Measurements from ENCODE around the gene TMEM175.

The TMEM175 gene

DNA sequence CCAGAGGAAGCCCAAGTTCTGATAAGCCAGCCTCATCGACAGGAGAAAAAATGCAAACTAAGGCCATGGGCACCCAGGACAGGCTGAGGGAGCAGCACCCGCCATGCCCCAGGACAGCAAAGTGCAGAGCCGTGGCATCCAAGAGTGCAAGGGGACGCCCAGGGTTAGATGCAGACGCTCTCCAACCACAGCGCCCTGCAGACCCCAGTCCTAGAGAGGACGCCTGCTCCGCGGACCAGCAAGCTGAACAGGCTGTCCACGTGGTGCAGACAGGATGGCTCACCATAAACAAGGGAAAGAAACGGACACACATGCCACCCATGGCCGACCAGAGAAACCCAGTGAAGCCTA lies 32.7 kb upstream of the TMEM175 start:
- DNase-seq: no peak

GRCh38 chr4:900073-900472 lies 32.2 kb upstream of the TMEM175 start:
- no peak for DNase-seq

DNA sequence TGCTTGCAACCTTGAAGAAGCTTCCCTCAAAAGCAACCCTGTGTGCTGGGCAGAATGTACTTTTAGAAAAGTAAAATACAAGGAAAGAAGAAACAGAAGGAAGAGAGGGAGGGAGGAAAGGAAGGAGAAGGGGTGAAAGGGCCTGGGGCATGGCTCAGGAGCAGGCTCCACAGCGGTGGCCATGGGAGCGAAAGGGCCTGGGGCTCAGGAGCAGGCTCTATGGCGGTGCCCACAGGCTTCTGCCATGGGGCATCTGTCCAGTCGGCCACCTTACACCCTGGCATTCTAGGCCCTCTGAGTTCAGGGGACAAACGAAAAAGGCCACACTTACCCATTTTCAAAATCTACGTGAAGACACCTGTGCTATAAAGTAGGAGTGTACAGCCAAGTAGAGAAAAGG lies 31.5 kb upstream of the TMEM175 start:
- no peak for DNase-seq

GRCh38 chr4:901192-901910 lies 30.9 kb upstream of the TMEM175 start:
- DNase-seq: no peak

- DNase-seq: no peak
These were observed 28.9 kb upstream of the TMEM175 start for GRCh38 chr4:903066-904046.

GRCh38 chr4:905485-906338 lies 26.5 kb upstream of the TMEM175 start:
- no peak for DNase-seq

- DNase-seq: no peak
These were observed 25.7 kb upstream of the TMEM175 start for GRCh38 chr4:906339-907102.

DNA sequence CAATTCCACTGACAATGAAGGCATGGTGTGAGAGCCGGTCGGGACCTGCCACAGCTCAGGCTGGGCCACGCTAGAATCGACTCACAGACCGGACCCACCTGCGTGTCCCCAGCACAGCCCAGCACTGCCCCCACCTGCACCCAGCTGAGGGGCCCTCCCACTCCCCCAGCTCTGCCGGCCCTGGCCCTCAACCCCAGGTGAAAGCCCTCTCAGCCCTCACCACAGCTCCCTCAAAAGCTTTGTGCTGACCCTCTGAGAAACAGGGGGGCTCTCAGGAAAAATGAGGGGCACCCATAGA lies 25.2 kb upstream of the TMEM175 start:
- DNase-seq: no peak

DNA sequence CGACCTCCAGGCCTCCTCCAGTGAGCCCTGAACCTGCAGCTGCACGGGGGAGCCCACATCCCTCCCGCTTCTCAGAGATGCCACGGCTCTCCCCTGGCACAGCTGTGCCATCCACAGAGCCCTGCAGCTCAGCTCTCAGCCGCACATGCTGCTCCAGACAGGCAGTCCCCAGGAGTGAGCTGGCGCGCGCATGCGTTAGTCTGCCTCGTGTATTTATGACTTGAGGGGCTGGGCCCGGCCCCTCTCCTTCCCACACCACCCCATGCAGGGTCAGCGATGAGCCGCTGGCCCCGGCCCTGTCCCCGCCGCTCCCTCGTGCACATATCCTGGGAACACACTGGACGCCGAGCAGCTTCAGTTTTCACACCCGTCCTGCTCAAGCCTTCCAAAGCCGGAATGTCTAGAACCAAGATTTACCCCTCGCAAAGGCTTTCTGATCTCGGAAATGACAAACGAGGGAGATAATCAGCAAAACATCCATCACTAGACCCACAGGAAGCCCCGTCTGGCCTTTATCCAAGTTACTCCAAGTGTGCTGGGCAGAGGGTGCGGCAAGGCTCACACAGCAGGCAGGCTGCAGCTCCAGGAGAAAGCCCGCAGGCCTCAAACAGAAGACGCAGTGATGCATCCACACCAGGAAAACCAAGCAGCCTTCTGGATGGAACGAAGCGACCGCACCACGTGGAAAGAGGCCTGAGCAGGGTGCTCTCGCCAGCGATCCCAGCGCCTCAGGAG lies 24.4 kb upstream of the TMEM175 start:
- no peak for DNase-seq

DNA sequence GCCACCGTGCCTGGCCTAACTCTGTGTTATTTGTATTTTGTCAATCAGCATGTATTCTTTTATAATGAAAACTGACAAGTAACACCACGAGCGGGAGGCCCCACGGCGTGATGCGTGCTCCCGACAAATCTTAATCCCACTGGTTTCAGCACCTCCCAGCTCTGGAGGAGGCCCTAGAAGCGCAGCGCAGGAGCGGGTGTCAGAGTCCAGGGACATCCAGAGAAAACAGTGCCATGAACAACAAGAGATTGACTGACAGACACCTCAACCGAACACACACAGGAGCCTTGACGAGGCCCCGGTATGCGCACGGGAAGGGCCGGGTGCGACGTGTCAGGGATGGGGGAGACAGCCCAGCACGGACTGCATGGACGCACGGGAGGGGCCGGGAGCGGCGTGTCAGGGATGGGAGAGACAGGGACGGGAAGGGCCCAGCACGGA lies 23.1 kb upstream of the TMEM175 start:
- DNase-seq: no peak

DNA sequence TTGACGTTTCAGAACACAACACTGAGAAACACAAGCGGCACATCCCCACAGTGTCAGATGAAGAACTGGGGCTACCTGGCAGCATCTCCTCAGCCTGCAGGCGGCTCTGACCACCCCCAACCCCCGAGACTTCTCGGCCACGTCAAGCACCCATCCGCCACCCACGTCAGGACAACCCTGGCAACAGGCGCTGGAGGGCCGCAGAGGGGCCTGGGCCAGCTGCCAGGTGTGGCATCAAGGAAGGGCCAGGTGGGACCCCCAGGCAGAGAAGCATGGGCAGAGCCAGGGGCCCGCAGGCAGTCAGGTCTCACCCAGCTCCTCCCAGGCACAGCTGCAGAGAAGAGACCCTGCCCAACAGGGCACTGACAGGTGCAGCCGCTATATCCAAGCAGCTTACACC lies 22.4 kb upstream of the TMEM175 start:
- no peak for DNase-seq

- no peak for DNase-seq
These were observed 21.7 kb upstream of the TMEM175 start for GRCh38 chr4:910366-911091.

GRCh38 chr4:911221-911751 lies 21.0 kb upstream of the TMEM175 start:
- no peak for DNase-seq

DNA sequence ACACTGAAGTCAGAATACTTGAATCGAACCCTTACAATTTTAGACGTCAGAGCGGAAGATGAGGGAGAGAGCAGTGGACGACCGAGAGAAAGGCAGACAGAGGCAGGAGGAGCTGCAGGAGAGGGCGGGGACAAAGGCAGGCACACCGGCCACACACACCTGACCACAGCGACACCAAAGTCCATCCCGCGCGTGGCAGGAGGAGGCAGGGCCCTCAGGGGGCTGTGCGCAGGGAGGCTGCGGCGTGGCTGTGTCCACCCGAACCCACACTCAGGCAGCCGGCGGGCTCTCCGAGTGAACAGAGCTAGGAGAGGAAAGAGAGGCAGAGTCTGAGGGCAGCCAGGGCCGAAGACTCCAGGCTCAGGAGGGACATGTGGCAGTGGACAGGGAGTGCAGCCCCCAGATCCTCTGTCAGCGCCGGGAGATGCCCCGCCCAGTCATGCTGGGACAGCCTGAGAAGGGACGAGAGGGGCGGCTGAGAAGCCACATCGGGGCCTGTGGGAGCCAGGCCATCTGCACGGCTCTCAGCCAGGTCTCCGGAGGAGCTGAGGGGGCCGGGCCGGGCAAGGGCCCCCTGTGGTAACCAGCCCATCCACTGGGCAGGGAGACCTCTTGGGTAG lies 20.3 kb upstream of the TMEM175 start:
- no peak for DNase-seq

DNA sequence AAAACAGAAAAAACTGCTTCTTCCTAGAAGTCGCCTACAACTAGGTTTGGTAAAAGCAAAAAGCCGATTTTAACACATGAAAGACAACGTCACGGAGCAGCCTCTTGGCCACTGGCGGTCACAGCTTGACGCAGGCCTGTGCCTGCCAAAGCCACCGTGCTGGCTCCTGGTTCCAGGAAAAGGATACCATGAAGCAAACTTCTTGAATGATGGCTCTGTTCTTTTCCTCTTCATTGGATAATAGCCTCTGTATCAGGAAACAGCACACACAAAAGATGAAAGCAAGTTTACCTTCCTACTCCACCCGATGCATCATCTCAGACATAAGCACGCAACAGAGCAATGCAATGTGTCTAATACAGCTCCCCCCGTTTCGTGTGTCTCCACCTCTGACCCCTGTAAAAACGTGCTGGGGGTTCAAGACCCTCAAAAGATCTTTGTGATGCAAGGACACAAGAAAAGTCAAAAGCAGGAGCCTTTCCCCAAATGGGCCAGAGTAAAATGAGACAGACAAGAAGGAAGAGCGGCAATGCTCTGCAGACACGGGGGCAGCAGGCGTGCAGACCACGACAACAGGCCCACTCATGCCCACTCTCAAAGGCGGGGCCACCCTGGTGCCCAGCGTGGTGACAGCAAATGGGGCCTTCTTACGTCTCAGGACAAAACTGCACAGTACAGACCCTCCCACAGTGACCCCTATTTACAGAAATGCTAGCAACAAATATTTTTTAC lies 19.5 kb upstream of the TMEM175 start:
- no peak for DNase-seq

GRCh38 chr4:913280-913618 lies 19.0 kb upstream of the TMEM175 start:
- no peak for DNase-seq

- DNase-seq: no peak
These were observed 17.7 kb upstream of the TMEM175 start for GRCh38 chr4:914531-914930.

DNA sequence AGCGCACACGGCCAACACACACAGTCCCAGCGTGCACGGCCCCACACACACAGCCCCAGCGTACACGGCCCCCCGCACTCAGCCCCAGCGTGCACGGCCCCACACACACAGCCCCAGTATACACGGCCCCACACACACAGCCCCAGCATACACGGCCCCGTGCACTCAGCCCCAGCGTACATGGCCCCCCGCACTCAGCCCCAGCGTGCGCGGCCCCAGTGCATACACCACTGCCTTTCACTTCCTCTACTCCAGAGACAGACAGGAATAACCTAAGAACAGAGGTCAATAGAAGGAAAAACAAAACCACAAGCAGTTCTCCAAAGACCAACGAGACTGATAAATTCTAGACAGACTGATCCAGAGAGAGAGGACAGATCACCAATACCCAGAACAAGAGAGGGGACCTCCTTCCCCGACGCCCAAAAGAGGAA lies 17.2 kb upstream of the TMEM175 start:
- DNase-seq: no peak

DNA sequence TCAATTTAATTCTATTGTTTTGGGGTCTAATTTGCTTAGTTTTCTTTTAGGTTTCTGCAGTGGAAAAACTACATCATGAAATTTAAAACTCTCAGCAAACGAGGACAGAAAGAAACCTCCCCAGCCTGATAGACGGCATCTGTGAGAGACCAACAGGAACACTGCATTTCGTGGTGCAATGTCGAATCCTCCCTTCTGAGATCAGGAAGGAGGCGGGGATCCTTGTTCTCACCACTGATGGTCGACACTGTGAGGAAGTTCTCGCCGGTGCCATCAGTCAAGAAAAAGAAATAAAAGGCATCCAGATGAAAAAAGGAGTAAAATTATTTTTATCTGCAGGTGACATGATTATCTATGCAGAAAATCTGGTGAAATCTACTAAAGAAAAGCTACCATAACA lies 16.7 kb upstream of the TMEM175 start:
- DNase-seq: no peak

DNA sequence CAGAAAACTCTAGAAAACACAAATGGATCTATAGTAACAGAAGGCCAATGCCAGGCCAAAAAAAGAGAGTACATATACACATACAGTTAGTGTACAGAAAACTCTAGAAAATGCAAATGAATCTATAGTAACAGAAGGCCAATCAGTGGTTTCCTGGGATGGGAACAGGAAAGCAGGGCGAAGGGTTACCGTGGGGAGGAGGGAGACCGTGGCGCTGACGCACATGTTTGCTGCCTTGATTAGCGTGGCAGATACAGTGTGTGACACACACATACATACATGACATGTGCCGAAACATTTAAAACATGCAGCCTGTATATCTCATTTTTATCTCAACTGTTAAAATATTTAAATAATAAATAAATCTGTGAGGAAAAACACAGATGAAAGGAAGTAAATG lies 14.8 kb upstream of the TMEM175 start:
- no peak for DNase-seq

Measured in NCI-H2107 (cell line).